ENCODE data around the gene NOXA1. TPM values are rescaled to one million over a fixed set of nuclear protein-coding genes. Genes with fewer than 3 reads are reported as not detected.

Gene NOXA1
- polyA plus RNA-seq, 3 donors: 1.3 to 9.4 (median 1.6) TPM

- Mint-ChIP-seq H3K36me3 (peaks cover 14 to 19% of the 10 kb centered on the region in 2 donors), H3K27me3 (ENCODE audit: low read depth in 3 of 3) (peaks cover 23 to 48% (median 30%) of the 10 kb centered on the region in 3 donors), H3K4me1 (peaks cover 8% of the 10 kb centered on the region), H3K9me3 (peaks cover 12 to 24% (median 20%) of the 10 kb centered on the region in 7 donors), H3K4me3 (peak overlapping the region in 1 of 2 donors; percentile 75), H3K27ac (no peak overlapping the region)
- Histone ChIP-seq H3K27me3 (ENCODE audit: control insufficient read depth in 2 of 2, insufficient read depth in 2 of 2, low read length in 2 of 2) (peaks cover 7 to 27% of the 10 kb centered on the region in 2 donors), H3K79me2 (ENCODE audit: insufficient read depth, low read length) (no peaks in the 10 kb centered on the region), H3K9ac (ENCODE audit: insufficient read depth, low read length, poor library complexity, severe bottlenecking) (no peak overlapping the region), H4K20me1 (ENCODE audit: insufficient read depth, low read length) (peaks cover 34% of the 10 kb centered on the region), H3K9me3 (replicated peaks in 1 of 2; ENCODE audit: control insufficient read depth in 1 of 2, insufficient read depth in 1 of 2, low read length in 2 of 2) (peaks cover 9 to 21% of the 10 kb centered on the region in 2 donors), H3K4me2 (replicated peaks; ENCODE audit: extremely low read depth, low read length, poor library complexity, severe bottlenecking) (no peak overlapping the region), H3K27ac (ENCODE audit: low read depth in 1 of 2, low read length in 2 of 2) (no peak overlapping the region), H3K36me3 (replicated peaks in 1 of 2; ENCODE audit: control insufficient read depth in 1 of 2, insufficient read depth in 2 of 2, low read length in 2 of 2) (no peaks in the 10 kb centered on the region), H3K4me1 (ENCODE audit: control insufficient read depth in 1 of 2, insufficient read depth in 2 of 2, low read length in 2 of 2) (peaks cover 6% of the 10 kb centered on the region in 2 donors), H2AFZ (ENCODE audit: insufficient read depth, low read depth, low read length, poor library complexity, severe bottlenecking) (no peak overlapping the region), H3K4me3 (replicated peaks in 1 of 3; ENCODE audit: low read depth in 2 of 3, low read length in 3 of 3) (no peak overlapping the region)
- intact Hi-C loops (cut with micrococcal nuclease): loop anchor here (2.0 to 5.0 kb wide), 3 partner anchors 79 to 111 kb away; no protein-coding TSS in a partner anchor
- no peak for DNase-seq
- 93% methylated on average over 11 of the region's 20 CpGs for WGBS (ENCODE audit: insufficient coverage)
- TF ChIP-seq CTCF (IDR thresholded peaks at IDR 0.05): no peak
Measured at GRCh38 chr9:137406085-137406760, 17.0 kb upstream of the NOXA1 start.

- Histone ChIP-seq H3K9ac (ENCODE audit: insufficient read depth, low read length, poor library complexity, severe bottlenecking) (no peak overlapping the region), H3K4me1 (ENCODE audit: control insufficient read depth in 1 of 2, insufficient read depth in 2 of 2, low read length in 2 of 2) (peaks cover 13% of the 10 kb centered on the region in 2 donors), H3K27ac (ENCODE audit: low read depth in 1 of 2, low read length in 2 of 2) (no peak overlapping the region), H3K36me3 (replicated peaks in 1 of 2; ENCODE audit: control insufficient read depth in 1 of 2, insufficient read depth in 2 of 2, low read length in 2 of 2) (no peaks in the 10 kb centered on the region), H3K27me3 (ENCODE audit: control insufficient read depth in 2 of 2, insufficient read depth in 2 of 2, low read length in 2 of 2) (peaks cover 9 to 34% of the 10 kb centered on the region in 2 donors), H3K79me2 (ENCODE audit: insufficient read depth, low read length) (no peaks in the 10 kb centered on the region), H3K9me3 (replicated peaks in 1 of 2; ENCODE audit: control insufficient read depth in 1 of 2, insufficient read depth in 1 of 2, low read length in 2 of 2) (peaks cover 9 to 15% of the 10 kb centered on the region in 2 donors), H2AFZ (ENCODE audit: insufficient read depth, low read depth, low read length, poor library complexity, severe bottlenecking) (no peak overlapping the region), H4K20me1 (ENCODE audit: insufficient read depth, low read length) (peaks cover 40% of the 10 kb centered on the region), H3K4me3 (replicated peaks in 1 of 3; ENCODE audit: low read depth in 2 of 3, low read length in 3 of 3) (no peak overlapping the region), H3K4me2 (replicated peaks; ENCODE audit: extremely low read depth, low read length, poor library complexity, severe bottlenecking) (no peak overlapping the region)
- Mint-ChIP-seq H3K36me3 (peaks cover 13 to 14% of the 10 kb centered on the region in 2 donors), H3K27ac (no peak overlapping the region), H3K27me3 (ENCODE audit: low read depth in 3 of 3) (peaks cover 28 to 57% (median 35%) of the 10 kb centered on the region in 3 donors), H3K4me1 (peaks cover 11% of the 10 kb centered on the region), H3K9me3 (peaks cover 6 to 16% (median 15%) of the 10 kb centered on the region in 7 donors), H3K4me3 (peak overlapping the region in 1 of 2 donors; percentile 30)
- whole genome bisulfite sequencing (ENCODE audit: insufficient coverage): 5% methylated on average over 63 of the region's 63 CpGs
- peak; percentile 76 for TF ChIP-seq CTCF (IDR thresholded peaks at IDR 0.05)
- intact Hi-C loops (cut with micrococcal nuclease): loop anchor here (2.0 to 5.0 kb wide), 3 partner anchors 80 to 112 kb away; no protein-coding TSS in a partner anchor
- peak in 2 of 3 donors; percentile 43 to 66 for DNase-seq
Measured at GRCh38 chr9:137406876-137407589, 16.2 kb upstream of the NOXA1 start.
